GM21529 (cell line): ENCODE measurements around the gene ADD3.

Source experiments
- ATAC-seq: cut with Tn5 transposase; IDR thresholded peaks from one replicate; pipeline ENCODE4 v1.9.1; 2021; ENCODE audit not compliant: unreplicated experiment

The ADD3 gene

GRCh38 chr10:110058212-110058611, 50.4 kb downstream of the ADD3 start:
- no peak for ATAC-seq

DNA sequence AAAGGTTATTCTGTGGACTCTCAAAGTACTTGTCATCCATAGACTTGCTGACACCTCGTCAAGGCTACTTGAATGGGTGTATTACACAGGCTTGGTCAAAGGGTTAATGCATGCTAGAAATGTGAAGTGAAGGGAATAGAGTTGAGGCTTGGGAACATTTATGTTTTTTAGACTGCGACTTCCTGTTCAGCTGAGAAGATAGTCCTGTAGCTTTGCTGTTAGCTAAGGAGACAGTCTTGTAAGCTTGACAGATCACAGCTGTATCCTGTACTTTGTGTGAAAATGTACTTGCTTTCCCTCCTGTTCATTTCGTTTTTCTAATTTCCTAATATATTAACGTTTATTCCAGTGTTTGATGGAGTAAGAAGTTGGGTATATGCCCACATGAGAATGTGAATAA, 52.1 kb downstream of the ADD3 start:
- no peak for ATAC-seq

DNA sequence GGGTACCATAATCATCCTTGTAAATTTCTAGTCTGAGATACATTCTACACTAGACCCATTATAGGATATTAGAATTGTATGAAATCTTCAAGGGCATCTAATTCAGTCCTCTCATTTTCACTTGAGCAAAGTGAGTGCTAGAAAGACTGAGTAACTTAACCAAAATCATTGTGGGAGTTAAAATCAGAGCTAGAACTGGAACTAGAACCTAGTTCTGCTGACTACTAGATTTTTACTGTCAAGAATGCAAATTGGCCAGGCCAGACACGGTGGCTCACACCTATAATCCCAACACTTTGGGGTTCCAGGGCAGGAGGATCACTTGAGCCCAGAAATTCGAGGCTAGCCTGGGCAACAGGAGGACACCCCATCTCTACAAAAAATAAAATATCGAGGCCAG, 53.9 kb downstream of the ADD3 start:
- no peak for ATAC-seq

DNA sequence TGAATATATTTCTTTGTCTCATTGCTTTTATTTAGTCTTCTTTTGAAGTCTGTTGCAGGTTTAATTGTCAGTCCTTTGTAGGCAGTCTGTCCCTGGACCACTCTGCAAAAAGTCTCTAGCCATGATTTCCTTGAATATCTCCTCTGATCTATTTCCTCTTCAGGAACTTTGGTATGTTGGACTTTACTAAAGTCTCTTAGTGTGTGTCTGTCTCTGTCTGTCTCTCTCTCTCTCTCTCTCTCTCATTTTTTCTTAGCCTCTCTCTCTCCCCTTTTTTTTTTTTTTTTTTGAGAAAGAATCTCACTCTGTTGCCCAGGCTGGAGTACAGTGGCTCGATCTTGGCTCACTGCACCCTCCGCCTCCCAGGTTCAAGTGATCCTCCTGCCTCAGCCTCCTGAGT, 57.5 kb downstream of the ADD3 start:
- ATAC-seq, result no peak

DNA sequence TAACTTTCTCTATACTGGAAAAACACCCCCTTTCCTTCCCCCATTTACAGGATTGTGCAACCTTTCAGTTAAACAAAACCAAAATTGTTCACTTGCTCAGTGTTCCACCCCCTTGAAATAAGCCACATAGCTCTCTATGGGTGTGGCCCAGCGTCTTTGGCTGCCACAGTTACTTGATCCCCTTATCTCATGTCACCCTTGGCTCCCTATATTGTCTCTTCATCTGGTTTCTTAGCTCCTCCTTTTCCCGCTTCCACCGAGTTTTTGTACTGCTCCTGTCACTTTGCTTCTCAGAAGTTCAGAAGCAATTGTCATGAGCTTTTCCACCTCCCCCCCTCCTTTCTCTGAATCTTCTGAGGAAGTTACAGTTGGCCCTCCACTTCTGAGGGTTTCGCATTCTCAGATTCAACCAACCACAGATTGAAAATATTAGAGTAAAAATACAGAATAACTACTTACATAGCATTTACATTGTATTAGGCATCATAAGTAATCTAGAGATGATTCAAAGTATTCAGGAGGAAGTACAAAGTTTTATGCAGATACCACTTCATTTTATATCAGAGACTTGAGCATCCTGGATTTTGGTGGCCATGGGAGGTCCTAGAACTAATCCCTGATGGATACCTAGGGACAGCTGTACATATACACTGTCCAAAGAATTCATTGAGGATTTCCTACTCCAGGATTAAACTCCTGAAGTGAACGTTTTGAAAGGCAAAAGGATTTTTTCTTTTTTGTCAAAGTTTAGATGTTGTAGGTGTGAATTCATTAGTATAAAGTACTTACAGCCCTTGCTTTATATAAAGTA, 60.4 kb downstream of the ADD3 start:
- peak; percentile 54 for ATAC-seq

DNA sequence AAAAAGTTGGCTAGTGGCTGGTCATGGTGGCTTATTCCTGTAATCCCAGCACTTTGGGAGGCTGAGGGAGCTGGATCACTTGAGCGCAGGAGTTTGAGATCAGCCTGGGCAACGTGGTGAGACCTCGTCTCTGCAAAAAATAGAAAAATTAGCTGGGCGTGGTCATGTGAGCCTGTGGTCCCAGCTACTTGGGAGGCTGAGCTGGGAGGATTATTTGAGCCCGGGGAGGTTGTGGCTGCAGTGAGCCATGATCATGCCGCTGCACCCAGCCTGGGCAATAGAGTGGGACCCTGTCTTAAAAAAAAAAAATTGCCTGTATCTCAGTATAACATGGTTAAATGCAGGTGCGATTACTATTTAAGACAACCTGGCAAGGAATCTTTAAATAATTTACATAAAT, 61.0 kb downstream of the ADD3 start:
- ATAC-seq, result no peak

- peak; percentile 64 for ATAC-seq
Observed at GRCh38 chr10:110069502-110069982, 61.8 kb downstream of the ADD3 start.

- no peak for ATAC-seq
Observed at GRCh38 chr10:110073896-110074295, 66.1 kb downstream of the ADD3 start.

GRCh38 chr10:110074298-110074697, 66.5 kb downstream of the ADD3 start:
- no peak for ATAC-seq

DNA sequence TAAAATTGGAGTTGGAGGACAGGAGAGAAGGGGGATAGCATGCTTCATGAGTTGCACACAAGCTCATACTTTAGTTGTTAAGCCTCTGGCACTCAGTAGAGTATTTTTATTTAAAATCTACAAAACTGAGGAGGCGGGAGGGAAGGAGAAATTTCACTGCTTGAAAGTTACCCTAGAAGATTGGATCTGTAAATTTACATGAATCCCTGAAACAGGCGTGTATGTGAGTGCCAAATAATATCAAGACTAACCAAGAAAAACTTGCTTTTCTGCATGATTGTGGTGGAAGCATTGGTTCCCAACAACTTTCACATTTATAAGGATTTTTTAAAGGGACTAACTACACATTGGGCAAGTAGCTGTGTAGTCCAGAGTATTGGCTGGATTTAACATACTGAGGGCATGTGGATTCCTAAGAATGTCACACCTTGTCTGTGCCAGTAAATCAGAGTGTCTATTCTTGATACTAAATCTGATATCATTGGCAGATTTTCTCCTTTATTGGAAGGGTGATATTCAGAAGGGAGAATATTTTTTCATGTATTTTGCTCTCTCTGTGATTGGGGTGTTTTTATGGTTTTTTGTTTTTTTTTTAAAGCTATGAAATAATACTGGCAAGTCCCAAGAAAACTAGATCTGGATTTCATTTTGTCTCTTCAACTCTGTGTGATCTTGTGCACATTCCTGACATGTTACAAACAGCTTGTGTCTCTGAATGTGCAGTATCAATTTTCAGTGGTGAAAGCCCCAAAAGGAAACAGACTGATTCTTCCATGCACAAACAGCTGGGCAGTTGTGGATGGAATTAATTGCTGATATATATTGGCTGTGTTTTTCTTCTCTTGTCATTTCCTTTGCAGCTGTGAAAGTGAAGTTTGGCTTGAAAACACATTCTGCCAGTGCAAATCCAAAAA, 67.2 kb downstream of the ADD3 start:
- ATAC-seq, result no peak

GRCh38 chr10:110075686-110076085, 67.9 kb downstream of the ADD3 start:
- no peak for ATAC-seq

DNA sequence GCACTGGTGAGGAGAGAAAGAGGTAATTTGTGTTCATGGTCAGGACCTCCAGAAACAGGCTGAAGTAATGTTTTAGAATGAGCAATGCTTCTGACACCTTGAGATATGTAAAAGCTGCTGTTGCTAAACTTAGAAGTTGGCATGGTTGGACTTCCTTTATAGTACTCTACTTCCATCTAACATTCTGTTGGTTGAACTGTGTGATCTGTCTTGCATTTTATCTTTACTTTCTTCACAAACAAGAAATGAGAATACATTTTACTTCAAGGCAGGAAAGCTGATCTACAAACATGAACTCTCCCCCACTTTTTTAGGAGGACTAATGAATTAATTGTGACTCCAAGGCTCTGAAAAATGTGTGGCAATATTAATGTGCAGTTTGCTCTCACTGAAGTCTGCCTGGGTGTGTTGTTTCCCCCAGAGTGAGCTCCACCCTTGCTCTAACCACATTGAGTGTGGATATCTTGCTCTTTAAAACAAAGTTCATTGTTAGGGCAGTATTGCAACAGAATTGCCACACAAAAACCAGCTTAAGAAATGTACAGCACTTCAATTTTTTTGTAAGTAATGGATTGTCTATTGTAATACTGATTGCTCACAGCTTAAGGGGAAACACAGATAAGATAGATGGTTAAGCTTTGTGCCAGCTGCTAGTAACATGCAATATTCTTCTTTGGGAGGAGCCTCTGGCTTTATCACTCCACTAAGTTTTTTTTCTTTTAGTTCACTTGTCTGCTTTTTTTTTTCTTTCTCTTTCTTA, 69.0 kb downstream of the ADD3 start:
- peak; percentile 77 for ATAC-seq

DNA sequence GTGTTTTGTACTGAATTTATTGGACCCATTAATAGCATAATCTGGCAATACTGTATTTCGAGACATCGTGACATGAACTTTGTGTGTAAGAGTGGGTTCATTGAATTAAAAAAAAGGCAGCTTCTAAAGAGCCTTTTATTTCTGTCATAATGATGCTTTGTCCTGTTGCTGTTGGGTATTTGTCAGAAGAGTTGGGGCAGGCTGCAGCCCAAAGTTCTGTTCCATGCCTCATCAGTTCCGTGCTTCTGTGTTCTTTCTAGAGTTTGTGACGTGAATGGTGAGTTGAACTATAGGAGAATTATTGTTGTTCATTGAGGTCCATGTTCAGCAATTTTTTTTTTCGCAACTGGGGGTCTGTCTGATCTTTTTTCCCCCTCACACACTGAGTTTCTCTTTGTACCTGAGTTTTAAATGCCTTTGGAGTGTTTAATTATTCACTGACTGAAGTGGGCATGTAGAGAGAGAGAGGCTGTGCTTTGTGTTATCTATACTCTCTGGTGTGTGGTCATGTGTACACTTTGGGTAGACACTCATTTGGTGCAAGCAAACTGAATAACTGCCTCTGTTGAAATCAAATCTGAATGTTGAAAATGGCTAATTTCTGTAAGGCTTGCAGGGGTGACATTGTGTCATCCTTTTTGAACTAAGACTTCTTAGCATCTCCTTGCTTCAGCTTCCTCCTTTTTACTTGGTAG, 69.8 kb downstream of the ADD3 start:
- ATAC-seq, result no peak

- ATAC-seq, result no peak
Observed at GRCh38 chr10:110078317-110078716, 70.5 kb downstream of the ADD3 start.

DNA sequence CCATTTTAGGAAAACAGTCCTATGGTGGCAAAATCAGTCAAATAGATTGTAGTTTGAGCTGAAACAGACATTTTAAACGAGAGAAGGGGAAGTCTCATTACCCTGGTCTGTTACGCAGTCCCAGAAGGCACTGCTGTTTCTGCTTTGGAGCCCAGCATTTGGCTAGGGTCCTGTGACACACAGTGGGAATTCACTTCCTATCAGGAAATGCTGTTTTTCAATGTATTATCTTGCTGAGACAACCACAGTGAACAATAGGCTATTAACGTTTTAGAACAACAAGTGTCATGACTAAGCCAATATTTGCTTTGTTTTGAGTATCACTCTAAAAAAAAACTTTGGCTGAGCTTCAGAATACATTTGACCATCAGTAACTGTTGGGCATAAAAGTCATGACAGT, 74.1 kb downstream of the ADD3 start:
- no peak for ATAC-seq

- no peak for ATAC-seq
Observed at GRCh38 chr10:110083884-110084283, 76.1 kb downstream of the ADD3 start.

- ATAC-seq, result no peak
Observed at GRCh38 chr10:110087682-110088081, 79.9 kb downstream of the ADD3 start.

GRCh38 chr10:110088367-110089104, 80.8 kb downstream of the ADD3 start:
- no peak for ATAC-seq

GRCh38 chr10:110091830-110092229, 84.0 kb downstream of the ADD3 start:
- no peak for ATAC-seq

DNA sequence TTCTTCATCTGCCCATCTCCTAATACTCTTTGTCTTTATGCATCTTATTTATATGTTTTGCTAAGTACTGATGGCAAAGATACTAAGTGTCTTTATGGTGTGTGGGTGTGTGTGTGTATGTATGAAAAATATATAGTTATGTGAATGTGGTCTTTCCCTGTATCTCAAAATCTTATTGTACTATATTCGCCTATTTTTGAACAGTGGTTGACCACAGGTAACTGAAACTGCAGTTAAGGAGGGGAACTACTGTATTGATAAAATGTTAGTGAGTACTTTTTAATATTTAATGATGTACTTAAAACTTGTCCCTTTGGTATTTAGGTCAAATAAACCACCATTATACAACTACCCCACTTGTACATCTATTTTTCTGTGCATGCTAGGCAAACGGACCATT, 85.9 kb downstream of the ADD3 start:
- no peak for ATAC-seq
